ENCODE measurements around the gene AP1M1.

AP1M1 gene

GRCh38 chr19:16252459-16253205 lies 54.9 kb downstream of the AP1M1 start:
- no peak overlapping the region for H3K27ac ChIP-seq
- TF ChIP-seq CTCF (IDR thresholded peaks at IDR 0.05) = no peak
- H3K27me3 ChIP-seq = peaks cover 13% of the 10 kb centered on the region
- H3K36me3 ChIP-seq = no peaks in the 10 kb centered on the region
- peaks cover 3% of the 10 kb centered on the region in 2 experiments for H3K4me1 ChIP-seq (ENCODE audit: control insufficient read depth in 1 of 2, insufficient read depth in 1 of 2, low read depth in 1 of 2, low read length in 1 of 2)
- no peak overlapping the region for H3K4me3 ChIP-seq (ENCODE audit: low read depth in 1 of 2, low read length in 1 of 2)
- no peaks in the 10 kb centered on the region for H3K9me3 ChIP-seq

DNA sequence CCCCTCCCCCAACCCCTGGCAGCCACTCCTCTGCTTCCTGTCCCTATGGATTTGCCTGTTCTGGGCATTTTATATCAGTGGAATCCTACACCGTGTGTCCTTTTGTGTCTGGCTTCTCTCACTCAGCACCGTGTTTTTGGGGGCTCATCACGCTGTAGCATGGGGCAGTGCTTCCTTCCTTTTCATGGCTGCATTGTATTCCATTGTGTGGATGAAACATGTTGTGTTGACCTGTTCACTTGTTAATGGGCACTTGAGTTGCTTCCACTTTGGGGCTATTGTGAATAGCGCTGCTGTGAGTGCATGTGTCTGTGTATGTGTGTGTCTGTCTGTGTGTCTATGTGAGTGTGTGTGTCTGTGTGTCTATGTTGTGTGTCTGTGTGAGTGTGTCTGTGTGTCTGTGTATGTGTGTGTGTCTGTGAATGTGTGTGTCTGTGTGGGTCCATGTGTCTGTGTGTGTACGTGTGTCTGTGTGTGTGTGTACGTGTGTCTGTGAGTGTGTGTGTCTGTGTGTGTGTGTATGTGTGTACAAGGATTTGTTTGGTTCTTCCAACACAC lies 57.2 kb downstream of the AP1M1 start:
- Histone ChIP-seq H3K4me1 (ENCODE audit: control insufficient read depth in 1 of 2, insufficient read depth in 1 of 2, low read depth in 1 of 2, low read length in 1 of 2) (peaks cover 6 to 7% of the 10 kb centered on the region in 2 experiments), H3K36me3 (no peaks in the 10 kb centered on the region), H3K27me3 (peaks cover 36% of the 10 kb centered on the region), H3K9me3 (no peaks in the 10 kb centered on the region), H3K27ac (no peak overlapping the region), H3K4me3 (ENCODE audit: low read depth in 1 of 2, low read length in 1 of 2) (no peak overlapping the region)
- no peak for TF ChIP-seq CTCF (IDR thresholded peaks at IDR 0.05)

DNA sequence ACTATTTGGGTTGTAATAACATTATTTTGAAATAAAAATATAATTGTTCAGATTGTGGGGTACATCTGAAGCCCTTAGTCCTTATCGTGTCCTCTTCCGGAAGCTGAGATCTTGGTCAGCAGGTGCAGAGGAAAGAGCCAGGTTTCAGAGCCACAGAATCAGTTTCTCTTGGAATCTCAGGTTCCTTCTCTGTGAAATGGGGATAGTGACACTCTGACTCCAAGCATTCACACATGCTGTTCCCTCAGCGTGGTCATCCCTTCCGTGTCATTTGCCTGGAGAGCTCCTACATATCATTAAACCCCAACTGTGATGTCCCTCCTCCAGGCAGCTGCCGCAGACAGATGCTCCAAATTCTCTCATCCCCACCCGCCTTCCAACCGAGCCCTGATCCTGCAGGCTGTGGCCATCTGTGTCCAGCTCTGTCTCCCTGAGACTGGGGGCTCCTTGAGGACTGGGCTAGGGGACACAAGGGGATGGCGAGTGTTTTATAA lies 59.8 kb downstream of the AP1M1 start:
- TF ChIP-seq CTCF (IDR thresholded peaks at IDR 0.05) = no peak
- Histone ChIP-seq H3K27me3 (peaks cover 62% of the 10 kb centered on the region), H3K9me3 (no peaks in the 10 kb centered on the region), H3K27ac (no peak overlapping the region), H3K4me1 (ENCODE audit: control insufficient read depth in 1 of 2, insufficient read depth in 1 of 2, low read depth in 1 of 2, low read length in 1 of 2) (peaks cover 10 to 15% of the 10 kb centered on the region in 2 experiments), H3K36me3 (no peaks in the 10 kb centered on the region), H3K4me3 (ENCODE audit: low read depth in 1 of 2, low read length in 1 of 2) (no peak overlapping the region)

DNA sequence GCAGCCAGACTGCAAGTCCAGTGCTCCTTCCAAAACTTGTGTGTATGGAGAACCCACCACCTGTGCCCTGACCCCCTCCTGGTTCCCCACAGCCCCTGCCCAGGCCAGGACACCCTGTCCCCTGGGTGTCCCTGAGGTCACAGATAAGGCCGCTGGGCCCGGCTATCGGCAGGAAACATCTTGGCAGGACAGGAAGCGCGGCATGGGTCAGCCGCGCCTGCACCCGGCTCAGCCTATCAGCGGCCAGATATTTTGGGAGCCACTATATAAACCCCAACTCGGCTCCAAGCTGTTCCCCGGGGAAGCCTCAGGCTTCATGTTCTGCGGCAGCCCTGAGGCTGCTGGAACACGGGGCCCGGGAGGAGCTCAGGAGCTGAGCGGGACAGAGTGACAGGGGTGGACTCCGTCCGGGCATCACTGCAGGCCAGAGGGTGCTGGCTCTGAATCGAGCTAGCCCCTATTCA lies 60.8 kb downstream of the AP1M1 start:
- no peak for TF ChIP-seq CTCF (IDR thresholded peaks at IDR 0.05)
- H3K27me3 ChIP-seq = peaks cover 69% of the 10 kb centered on the region

DNA sequence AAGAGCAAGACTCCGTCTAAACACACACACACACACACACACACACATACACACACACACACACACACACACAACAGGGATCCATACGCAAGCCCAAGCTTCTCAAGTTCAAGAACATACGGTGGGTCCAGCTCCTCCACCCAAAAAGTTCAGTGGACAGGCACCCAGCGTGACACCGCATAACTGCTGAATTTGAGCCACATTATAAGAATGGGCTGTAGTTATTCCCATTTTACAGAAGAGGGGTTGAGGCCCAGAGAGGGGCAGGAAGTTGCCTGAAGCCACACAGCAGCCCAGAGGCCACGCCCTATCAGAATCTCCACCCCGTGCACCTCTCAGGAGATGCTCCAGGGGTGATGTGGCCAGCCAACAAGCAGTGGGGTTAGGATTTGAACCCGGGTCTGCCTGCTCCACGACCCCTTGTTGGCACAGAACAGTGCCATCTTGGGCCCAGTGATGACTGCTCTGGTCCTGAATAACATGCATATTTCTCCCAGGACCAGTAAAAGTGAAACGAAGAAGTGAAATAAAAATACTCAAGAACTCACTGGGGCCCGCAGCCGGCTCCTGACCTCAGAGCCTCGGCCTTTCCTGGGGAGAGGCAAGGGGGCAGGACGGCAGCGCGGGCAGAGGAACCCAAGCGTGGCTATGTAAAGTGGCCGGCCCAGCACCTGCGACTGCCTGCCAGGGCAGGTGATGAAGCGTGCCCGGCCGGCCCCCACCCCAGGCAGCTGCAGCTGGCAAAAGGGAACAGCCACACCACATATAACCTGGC lies 61.9 kb downstream of the AP1M1 start:
- Histone ChIP-seq H3K9me3 (no peaks in the 10 kb centered on the region), H3K27me3 (peaks cover 80% of the 10 kb centered on the region), H3K4me1 (ENCODE audit: control insufficient read depth in 1 of 2, insufficient read depth in 1 of 2, low read depth in 1 of 2, low read length in 1 of 2) (peaks cover 23 to 27% of the 10 kb centered on the region in 2 experiments), H3K27ac (no peak overlapping the region), H3K36me3 (no peaks in the 10 kb centered on the region), H3K4me3 (ENCODE audit: low read depth in 1 of 2, low read length in 1 of 2) (no peak overlapping the region)
- TF ChIP-seq CTCF (IDR thresholded peaks at IDR 0.05) = no peak

More for the DNA sequence above, 60.8 kb downstream of the AP1M1 start:
- Histone ChIP-seq H3K4me1 (ENCODE audit: control insufficient read depth in 1 of 2, insufficient read depth in 1 of 2, low read depth in 1 of 2, low read length in 1 of 2) (peaks cover 18 to 24% of the 10 kb centered on the region in 2 experiments), H3K27ac (no peak overlapping the region), H3K9me3 (no peaks in the 10 kb centered on the region), H3K4me3 (ENCODE audit: low read depth in 1 of 2, low read length in 1 of 2) (no peak overlapping the region), H3K36me3 (no peaks in the 10 kb centered on the region)

All from neutrophil (primary cell).